Stimulated activated naive CD8-positive, alpha-beta T cell treated with anti-CD3 and anti-CD28 coated beads, Interleukin-15, Interleukin-2, amounts not matched to agents 100 U/mL and 50 U/mL, for 24 hours (primary cell): Measurements from ENCODE around the gene PLCB4.

Source experiments
- ATAC-seq: fragments of 150-1000 bp; cut with Tn5 transposase; one replicate; pipeline ENCODE4 v1.10.0; 2021
- DNase-seq: peaks from one replicate; pipeline ENCODE4 v3.0.0; 2021

The PLCB4 gene

GRCh38 chr20:9179193-9179802 lies 110.4 kb downstream of the PLCB4 start:
- no peak for DNase-seq
- ATAC-seq = no peak

GRCh38 chr20:9179867-9180266 lies 111.0 kb downstream of the PLCB4 start:
- no peak for DNase-seq

GRCh38 chr20:9180481-9181257 lies 111.8 kb downstream of the PLCB4 start:
- no peak for DNase-seq
- no peak for ATAC-seq

More at GRCh38 chr20:9179867-9180266, 111.0 kb downstream of the PLCB4 start:
- no peak for ATAC-seq

GRCh38 chr20:9185511-9185910 lies 116.6 kb downstream of the PLCB4 start:
- DNase-seq (no peak), ATAC-seq (no peak)

GRCh38 chr20:9186396-9186795 lies 117.5 kb downstream of the PLCB4 start:
- ATAC-seq (no peak), DNase-seq (no peak)

- ATAC-seq (no peak), DNase-seq (no peak)
Measured at GRCh38 chr20:9195031-9195430, 126.1 kb downstream of the PLCB4 start.

- no peak for ATAC-seq
- DNase-seq = no peak
Measured at GRCh38 chr20:9196110-9196509, 127.2 kb downstream of the PLCB4 start.

- DNase-seq = no peak
- no peak for ATAC-seq
Measured at GRCh38 chr20:9198460-9198859, 129.6 kb downstream of the PLCB4 start.

GRCh38 chr20:9200196-9200595 lies 131.3 kb downstream of the PLCB4 start:
- DNase-seq = no peak
- ATAC-seq = no peak

GRCh38 chr20:9200620-9201019 lies 131.7 kb downstream of the PLCB4 start:
- no peak for ATAC-seq
- DNase-seq = no peak

GRCh38 chr20:9202420-9203080 lies 133.7 kb downstream of the PLCB4 start:
- no peak for ATAC-seq
- DNase-seq = no peak

- ATAC-seq = no peak
- no peak for DNase-seq
Measured at GRCh38 chr20:9203081-9203447, 134.2 kb downstream of the PLCB4 start.

GRCh38 chr20:9204979-9205378 lies 136.1 kb downstream of the PLCB4 start:
- DNase-seq = no peak
- ATAC-seq = no peak

- no peak for DNase-seq
- no peak for ATAC-seq
Measured at GRCh38 chr20:9206486-9206885, 137.6 kb downstream of the PLCB4 start.

GRCh38 chr20:9207253-9207652 lies 138.4 kb downstream of the PLCB4 start:
- ATAC-seq = no peak

GRCh38 chr20:9210356-9210755 lies 141.5 kb downstream of the PLCB4 start:
- no peak for ATAC-seq
- no peak for DNase-seq

More at GRCh38 chr20:9207253-9207652, 138.4 kb downstream of the PLCB4 start:
- no peak for DNase-seq

- DNase-seq = no peak
- ATAC-seq = no peak
Measured at GRCh38 chr20:9211016-9211760, 142.3 kb downstream of the PLCB4 start.

GRCh38 chr20:9212735-9213134 lies 143.8 kb downstream of the PLCB4 start:
- DNase-seq (no peak), ATAC-seq (no peak)

- ATAC-seq (no peak), DNase-seq (no peak)
Measured at GRCh38 chr20:9214685-9215084, 145.8 kb downstream of the PLCB4 start.

- DNase-seq (no peak), ATAC-seq (no peak)
Measured at GRCh38 chr20:9215539-9215938, 146.7 kb downstream of the PLCB4 start.

- DNase-seq = no peak
- no peak for ATAC-seq
Measured at GRCh38 chr20:9218531-9218961, 149.7 kb downstream of the PLCB4 start.

- DNase-seq = no peak
- no peak for ATAC-seq
Measured at GRCh38 chr20:9220874-9221547, 152.1 kb downstream of the PLCB4 start.
